GM18517 (cell line): Measurements from ENCODE around the gene MYH4.

Experiments
- ATAC-seq: cut with Tn5 transposase; IDR thresholded peaks from one replicate; pipeline ENCODE4 v1.9.1; 2021; ENCODE audit warnings: mild to moderate bottlenecking, moderate library complexity; ENCODE audit not compliant: unreplicated experiment

MYH4 gene

DNA sequence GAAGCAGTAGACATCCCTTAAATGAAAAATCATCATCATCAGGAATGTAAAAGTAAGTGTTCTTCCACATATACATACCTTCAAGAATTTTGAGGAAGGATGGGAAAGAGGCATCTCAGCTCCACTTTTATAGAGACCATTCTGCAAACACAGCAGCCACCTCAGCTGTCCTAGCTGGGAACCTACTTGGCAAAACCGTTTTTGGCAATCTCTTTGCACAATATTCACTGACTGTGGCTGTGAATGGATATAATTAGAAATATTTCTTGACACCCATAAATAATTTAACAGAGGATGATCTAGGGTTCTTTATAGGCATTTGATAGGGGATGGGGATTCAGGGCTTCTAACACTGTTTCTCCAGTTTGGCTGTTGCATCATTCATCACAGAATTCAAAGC lies at the start of gene MYH4:
TSS of gene MYH4 (minus strand) at position 101 of the 400 bp plus-strand sequence. CDS start 2,814 bp downstream, outside the sequence.
- ATAC-seq, result no peak

DNA sequence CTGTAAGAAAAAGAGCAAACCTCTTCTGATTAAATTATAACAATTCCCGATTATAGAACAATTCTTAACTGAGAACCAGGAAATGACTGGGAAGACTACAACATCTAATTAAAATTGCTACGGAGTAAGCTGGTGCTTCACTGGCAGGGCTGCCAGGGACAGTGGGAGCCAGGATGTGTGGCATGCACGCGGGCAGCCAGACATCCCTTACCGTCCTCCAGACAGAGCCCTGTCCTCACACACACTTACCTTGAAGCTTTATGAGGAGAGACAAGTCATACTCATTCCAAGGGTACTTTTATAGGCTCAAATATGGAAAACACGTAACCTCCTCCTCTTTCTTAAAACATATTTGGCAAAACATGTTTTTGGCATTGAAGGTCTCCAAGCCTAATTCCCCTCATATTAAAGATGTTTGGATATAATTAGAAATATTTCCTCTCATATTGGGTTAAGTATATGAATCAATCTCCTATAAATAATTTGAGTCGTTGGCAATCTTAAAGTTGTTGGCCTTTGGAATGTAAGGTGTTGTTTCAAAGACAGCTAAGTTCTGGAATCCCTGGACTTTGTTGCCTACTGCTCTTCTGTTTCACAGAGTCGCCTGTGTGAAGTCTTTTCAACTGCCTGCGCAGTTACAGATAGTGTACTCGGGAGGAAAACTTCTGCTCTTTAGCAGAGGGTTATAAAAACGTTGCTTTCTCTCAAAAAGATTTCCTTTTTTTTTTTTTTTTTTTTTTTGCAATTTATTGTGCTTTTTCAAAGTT lies 49.1 kb upstream of the MYH4 start, which contains the start of gene MYH1:
TSS of gene MYH1 (minus strand) at position 272 of the 767 bp plus-strand sequence. CDS start 1,900 bp downstream, outside the sequence.
- no peak for ATAC-seq

DNA sequence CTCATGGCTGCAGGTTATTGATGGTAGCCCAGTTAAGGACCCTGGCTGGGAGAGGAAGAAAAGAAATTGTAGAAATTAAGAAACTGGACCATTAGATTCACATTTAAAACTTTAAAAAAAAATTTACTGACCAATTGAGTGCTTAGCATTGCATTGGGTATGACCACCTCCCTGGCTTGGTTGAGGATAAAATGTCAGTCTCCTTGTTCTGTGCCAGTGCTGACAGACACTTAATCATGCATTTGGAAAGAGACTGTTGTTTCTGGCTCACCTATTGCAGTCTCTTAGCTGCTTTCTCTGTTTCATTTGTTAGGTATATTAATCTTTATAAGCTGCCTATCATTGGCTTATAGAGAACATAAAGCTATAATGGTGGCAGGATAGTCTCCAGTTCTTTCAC lies 47.3 kb upstream of the MYH4 start:
- no peak for ATAC-seq

DNA sequence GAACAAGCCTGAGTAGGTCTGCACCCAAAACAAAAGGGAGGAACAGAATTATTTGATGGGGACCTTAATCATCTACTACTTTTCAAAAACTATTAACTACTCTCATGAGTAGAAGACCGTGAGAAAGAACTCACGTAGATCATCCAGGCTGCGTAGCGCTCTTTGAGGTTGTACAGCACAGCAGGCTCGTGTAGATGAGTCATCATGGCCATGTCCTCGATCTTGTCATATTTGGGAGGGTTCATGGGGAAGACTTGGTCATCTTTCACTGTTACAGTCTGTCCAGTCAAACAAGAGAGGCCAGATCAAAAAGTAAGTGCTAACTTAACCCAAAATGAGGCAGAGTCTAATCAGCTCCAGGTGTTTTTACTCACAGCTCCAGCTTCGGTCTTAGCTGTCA lies 46.7 kb upstream of the MYH4 start:
- no peak for ATAC-seq

DNA sequence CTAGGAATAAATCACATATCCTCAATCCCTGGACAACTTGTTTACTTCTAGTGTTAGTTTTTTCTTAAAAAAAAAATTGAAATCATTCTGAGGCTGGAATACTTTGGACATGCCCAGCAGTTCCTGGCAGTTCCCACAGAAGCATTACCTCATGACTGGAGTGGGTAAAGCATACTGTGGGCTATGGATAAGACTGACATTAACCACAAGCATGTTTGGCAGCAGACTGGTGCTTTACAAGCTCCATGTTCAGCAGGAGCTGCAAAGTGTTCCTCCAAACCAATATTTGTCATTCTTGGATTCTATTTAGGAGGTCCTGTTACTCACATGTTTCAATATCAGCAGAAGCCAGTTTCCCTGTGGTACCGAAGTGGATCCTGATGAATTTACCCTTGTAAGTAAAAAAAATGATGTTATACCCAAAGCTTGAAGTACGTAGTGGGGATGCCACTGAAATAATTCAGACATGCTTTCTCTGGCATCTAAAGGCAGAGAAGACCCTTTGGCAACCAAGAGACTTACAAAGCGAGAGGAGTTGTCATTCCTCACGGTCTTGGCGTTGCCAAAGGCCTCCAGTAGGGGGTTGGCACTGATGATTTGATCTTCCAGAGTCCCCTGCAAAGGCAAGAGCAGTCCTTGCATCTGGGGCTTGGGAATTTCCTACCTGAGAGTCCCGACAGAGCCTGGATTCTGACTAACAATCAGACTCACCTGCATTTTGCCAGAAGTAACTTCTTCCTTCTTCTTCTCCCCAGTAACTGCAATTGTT lies 44.1 kb upstream of the MYH4 start:
- ATAC-seq, result no peak

DNA sequence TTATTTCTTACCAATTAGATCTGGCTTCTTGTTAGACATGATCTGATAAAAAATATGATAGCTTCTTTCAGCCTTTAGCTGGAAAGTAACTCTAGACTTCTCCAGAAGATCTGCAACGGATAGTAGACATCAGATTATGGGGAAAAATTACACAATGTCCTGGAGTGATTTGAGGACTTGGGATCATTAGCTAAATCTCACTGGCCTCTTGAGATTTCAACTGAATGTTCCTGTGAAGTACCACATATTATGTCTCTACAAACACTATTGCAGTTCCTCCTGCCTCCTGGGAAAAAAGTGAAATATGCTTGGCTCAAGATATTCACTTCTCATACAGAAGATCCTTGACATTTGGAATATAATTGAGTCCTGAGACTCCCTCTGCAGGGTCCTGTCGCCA lies 43.5 kb upstream of the MYH4 start:
- ATAC-seq, result no peak

DNA sequence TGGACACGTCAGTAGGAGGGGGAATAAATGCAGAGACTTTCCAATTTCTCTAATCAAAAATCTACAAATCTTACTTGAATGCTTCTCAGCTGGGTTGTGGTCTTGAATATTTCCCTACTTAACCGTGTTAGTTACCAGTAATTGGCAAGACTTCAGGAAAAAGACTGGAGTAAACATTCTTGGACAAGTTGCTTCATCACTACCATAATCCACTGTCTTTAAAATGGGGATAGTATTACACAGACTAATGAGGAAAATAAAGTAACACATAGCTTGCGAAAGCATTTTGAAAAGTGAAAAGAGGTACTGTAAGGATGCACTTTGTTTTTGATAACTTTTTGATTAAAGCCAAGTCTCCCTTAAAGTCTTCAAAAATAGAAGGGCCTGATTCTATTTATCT lies 30.6 kb upstream of the MYH4 start:
- ATAC-seq, result no peak

DNA sequence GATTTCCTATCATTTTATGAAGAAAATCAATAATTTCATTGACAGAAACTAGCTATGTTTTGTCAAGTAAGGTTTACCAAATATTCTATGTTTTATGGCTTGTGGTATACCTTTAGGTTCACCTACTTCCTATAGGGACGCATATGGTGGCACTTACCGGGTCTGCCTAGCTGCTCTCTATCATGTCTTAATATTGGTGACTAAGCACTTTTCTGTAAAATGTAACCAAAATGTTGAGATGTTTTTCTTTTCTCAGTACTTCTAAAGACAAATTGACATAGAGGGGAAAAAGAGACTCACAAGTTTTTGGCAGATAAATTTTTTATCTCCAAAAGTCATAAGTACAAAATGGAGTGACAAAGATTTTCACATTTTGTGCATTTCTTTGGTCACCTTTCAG lies 22.6 kb upstream of the MYH4 start:
- no peak for ATAC-seq

DNA sequence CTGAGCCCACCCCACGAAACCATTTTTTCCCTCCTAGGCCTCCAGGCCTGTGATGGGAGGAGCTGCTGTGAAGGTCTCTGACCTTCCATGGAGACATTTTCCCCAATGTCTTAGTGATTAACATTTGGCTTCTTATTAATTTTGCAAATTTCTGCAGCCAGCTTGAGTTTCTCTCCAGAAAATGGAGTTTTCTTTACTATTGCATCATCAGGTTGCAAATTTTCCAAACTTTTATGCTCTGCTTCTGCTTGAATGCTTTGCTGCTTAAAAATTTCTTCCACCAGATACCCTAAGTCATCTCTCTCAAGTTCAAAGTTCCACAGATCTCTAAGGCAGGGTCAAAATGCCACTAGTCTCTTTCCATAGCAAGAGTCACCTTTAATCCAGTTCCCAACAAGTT lies 12.9 kb upstream of the MYH4 start:
- ATAC-seq, result no peak

DNA sequence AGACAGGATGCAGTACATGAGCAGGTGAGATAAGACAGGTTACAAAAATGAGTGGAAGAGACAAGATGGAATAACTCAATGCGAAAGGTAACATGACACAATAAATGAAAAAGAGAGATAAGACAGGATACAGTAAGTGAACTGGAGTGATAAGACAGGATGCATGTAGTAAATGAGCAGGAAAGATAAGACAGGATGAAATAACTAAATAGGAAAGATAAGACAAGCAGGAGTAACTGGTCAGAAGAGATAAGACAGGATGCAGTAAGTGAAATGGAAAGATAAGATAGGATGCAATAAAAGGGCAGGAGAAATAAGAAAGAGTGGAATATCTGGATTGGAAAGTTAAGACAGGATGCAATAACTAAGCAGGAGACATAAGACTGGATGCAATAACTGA lies 8.3 kb upstream of the MYH4 start:
- ATAC-seq, result no peak

DNA sequence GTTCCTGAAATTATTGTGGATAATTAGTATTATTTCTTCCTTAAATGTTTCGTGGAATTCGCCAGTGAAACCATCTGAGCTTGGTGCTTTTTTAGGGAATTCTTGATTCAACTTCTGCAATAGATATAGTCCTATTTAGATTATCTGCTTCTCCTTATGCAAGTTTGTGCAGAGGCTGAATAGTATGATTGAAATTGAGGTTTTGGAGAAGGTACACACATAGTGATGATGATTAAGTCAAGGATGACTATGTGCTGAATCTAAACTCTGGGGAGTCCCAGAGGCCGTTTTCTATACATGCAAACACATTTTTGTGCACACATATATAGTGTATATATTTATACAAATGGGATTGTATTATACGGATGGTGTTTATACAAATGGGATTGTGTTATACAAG lies 5.2 kb upstream of the MYH4 start:
- ATAC-seq, result no peak

DNA sequence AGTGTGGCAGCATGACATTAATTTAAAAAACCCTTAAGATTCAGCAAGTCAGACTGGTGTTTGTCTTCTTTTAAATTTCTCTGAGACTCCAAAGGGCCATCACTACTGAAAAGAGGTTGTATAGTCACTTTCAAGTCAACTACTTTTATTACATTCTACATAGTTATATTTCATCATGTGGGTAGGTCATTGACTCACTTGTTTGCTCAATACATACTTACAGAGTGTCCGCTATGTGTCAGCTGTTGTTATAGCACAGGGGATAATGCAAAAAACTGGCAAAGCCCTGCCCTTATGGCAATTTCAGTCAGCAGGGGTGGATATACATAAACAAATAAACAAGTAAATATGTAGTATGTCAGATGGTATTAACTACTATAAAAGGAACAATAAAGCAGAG lies 2.5 kb upstream of the MYH4 start:
- no peak for ATAC-seq

DNA sequence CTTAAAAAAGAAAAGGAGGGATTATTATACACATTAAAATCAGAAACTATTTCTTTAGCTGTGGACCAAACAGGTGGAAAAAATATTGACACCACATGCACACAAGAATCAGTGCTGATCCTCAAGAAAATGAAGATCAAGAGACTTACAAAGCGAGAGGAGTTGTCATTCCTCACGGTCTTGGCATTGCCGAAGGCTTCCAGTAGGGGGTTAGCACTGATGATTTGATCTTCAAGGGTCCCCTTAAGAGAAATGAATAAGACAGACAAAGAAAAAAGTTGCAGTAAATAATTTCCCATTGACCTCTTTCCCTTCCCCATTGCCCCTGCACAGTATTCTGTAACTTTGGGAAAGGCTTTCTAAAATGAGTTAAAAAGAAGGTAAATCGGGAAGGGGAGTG lies 6.0 kb downstream of the MYH4 start:
- ATAC-seq, result no peak

DNA sequence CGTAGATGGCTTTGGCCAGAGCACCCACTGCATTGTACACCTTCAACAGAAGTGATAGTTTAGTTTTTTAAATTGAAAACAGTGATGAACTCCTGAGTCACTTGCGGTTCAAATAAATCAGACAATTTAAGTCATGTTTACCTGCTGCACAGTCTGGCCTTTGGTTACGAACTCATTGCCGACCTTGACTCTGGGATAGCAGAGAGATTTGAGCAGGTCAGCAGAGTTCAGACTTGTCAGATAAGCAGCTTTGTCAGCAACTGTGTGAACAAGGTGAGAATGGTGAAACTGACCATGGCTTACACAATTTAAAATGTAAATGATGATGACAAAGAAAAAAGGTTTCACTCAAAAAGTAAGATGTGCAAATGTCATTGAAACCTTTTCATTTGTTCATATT lies 9.3 kb downstream of the MYH4 start:
- no peak for ATAC-seq

DNA sequence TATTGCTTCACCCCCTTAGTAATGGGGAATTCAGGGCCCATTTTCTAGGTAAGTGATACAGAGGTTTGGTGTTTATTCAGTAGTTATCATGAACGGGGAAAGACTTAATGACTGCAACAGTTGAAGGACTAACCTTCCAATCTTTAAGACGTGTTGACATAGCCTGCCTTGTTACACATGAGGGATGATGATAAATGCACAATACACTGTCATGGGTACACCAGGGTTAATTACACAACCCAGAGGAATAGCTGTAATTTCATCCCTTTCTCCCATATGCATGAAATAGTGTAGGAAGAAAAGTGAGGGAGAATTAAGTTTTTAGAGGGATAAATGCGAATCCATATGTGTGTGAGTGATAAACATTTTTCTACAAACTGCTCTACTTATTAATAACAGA lies 10.7 kb downstream of the MYH4 start:
- no peak for ATAC-seq

DNA sequence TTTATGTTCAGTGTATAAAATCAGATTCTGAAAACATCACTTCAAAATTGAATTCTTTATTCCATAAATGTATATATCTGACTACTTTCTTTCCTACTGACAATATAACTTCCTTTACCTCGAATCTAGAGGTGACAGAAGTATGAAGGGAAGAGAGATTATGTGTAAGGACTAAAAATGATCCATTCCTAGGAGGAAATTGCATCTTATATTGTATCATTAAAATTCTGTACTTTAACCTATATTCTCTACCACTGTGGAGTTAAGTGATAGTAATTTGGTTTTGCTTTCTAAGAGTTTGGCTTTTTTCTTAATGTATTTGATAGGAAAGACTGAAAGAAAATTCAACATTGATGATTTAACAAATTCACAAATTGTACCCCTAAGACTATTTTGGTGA lies 11.4 kb downstream of the MYH4 start:
- no peak for ATAC-seq

DNA sequence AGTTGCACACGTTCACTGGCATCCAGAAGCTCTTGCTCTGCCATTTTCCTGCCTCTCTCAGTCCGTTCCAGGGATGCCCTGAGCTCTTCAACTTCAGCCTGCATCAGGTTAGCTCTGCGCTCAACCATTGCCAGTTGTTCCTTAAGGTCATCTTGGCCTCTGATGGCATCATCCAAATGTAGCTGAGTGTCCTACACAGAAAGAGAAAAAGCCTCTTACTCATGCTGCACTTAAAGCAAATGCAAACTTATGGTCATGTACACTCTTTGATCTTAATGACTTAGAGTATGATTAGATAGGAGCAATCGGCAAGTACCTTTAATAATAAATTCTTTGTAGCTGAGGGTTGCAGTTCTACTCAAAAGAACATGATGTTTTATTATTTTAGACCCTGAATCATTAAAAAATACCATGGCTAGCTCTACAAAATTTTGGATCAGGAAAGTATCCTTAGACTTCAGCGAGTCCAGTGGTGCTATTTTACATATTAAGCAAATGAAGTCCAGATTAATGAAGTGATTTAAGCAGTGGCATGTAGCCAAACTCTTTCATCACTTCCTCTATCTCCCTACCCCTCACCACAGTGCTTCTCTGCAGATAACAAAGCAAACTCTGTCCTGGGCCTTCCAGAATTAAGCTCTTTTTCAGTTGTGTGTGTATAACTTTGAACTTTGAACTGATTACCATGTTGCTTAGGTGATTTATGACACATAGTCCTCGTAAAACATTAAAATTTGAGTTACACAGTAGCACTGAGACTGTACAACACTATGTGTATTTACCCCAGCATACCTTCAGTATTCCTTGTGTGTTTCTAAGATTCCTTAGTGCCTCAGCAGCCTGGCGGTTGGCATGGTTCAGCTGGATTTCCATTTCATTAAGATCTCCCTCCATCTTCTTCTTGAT lies 22.1 kb downstream of the MYH4 start:
- no peak for ATAC-seq

DNA sequence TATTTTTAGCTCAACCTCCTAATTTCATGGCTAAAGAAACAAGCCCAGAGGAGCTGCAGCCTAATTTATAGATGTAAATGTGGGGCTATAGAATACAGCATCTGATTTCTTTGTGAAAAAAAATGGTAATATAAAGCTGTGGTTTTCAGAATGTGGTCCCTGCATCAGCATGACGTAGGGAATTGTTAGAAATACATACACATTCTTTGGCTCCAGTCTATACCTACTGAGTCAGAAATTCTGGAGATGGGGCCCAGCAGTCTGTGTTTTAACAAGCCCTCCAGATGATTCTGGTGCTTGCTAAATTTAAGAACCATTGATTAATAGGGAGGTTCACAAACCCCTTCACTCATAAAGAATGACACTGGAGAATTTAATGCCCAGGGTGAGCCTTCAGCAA lies 29.5 kb downstream of the MYH4 start:
- no peak for ATAC-seq

DNA sequence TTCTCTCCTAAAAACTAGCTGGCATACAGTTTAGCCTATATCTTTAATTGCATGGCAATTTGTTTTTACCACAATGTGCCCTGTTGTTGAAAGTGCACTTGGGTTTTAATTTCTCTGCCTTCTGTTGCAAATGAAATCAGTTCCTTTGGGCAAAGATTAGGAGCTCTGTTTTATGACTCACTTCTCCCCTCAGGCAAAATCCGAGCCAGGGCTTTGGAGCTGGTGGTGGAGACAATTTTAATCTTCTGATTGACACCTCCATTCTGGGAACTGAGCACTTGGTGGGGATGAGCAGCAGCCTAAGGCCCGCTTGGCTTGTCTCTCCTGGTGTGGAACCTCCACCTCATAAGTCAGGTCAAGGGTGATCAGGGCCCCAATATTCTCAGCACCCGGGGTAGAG lies 34.3 kb downstream of the MYH4 start:
- no peak for ATAC-seq

DNA sequence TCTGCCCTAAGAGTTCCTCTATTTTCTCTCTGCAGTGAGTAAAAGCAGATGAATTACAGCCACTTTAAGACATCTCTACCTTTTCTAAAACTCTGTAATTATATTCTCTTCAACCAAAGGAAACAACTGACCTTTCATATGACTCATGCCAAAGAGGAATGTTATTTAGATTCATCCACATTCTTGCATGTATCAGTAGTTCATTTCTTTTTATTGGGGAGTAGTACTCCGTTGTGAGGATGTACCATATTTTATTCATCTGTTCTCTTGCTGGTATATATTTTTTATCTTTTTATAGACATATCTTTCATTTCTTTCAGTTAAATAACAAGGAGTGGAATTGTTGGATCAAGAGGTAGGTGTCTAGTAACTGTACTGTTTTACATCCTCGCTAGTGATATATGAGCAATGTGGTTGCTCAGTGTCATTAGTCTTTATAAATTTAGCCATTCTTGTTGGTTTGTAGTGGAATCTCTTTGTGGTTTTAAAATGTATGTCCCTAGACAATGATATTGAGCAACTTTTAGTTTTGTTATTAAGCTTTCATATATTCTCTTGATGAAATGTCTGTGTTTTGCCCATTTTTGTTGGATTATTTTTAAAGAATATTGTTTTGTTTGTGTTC lies 39.8 kb downstream of the MYH4 start:
- no peak for ATAC-seq

DNA sequence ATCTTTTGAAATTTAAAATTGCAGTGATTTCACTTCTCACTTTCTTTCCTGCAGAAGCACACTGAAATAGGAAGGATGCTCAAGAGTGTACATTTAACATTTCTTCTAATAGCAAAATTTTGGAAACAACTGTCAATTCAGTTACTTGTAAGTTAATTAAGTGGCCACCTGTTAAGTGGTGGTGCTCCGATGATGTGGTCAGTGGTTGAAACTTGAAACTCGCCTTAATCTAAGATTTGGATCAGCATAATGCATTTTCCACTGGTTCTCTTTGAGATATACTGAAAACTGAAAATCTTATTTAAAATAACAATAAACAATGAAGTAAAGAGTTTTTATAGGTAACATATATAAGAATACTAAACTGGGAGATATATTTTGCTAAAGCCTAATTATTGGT lies 40.6 kb downstream of the MYH4 start:
- ATAC-seq, result no peak
